Panc1 (cell line): ENCODE results near the gene CDK8. TPM values are rescaled to one million over a fixed set of nuclear protein-coding genes. Genes with fewer than 3 reads are reported as not detected.

ENCODE experiments used
- ATAC-seq: fragments of 200-7000 bp; cut with Tn5 transposase; 2 replicates; pipeline ENCODE4 v1.9.1; 2020; ENCODE audit warnings: mild to moderate bottlenecking, moderate library complexity
- BruUV-seq: library from RNA; stranded (reverse); fragments of 400-500 nt; replicated peaks from 2 replicates; lab custom pipeline; 2021; lab: Mats Ljungman, UMichigan
- CTCF ChIA-PET: fragments of 300-600 bp; sonication (Branson Sonifier 250); formaldehyde crosslinking; loops from one replicate; lab custom pipeline; 2022; ENCODE audit warnings: antibody characterized with exemption; lab: Charles Lee
- POLR2A ChIA-PET: fragments of 300-600 bp; sonication (Branson Sonifier 250); formaldehyde crosslinking; loops from one replicate; lab custom pipeline; 2022; ENCODE audit warnings: antibody characterized with exemption; lab: Charles Lee
- DNase-seq: peaks from one replicate; pipeline ENCODE4 v3.0.0-alpha.2; 2010; ENCODE audit warnings: low read depth, low spot score
- H3K27ac ChIP-seq: 2 replicates; pipeline ENCODE4 v1.5.1; 2011; ENCODE audit warnings: mild to moderate bottlenecking, low read length, inconsistent platforms
- H3K27me3 ChIP-seq: fragments of 200-500 bp; sonication (Bioruptor generic); 2 replicates; pipeline ENCODE4 v1.6.0; 2014; ENCODE audit warnings: low read length, inconsistent platforms; ENCODE audit not compliant: control insufficient read depth, insufficient read depth
- H3K36me3 ChIP-seq: fragments of 200-500 bp; sonication (Bioruptor generic); 2 replicates; pipeline ENCODE4 v1.5.1; 2014; ENCODE audit warnings: inconsistent platforms, mild to moderate bottlenecking, low read length, moderate library complexity; ENCODE audit not compliant: control insufficient read depth, insufficient read depth
- H3K4me1 ChIP-seq: 2 replicates; pipeline ENCODE4 v1.5.1; 2011; ENCODE audit warnings: inconsistent platforms, mild to moderate bottlenecking, low read length, moderate library complexity; ENCODE audit not compliant: control insufficient read depth, insufficient read depth
- H3K4me3 ChIP-seq, 2 experiments: 2 replicates each; pipeline ENCODE4 v1.5.1; 2011 to 2012; ENCODE audit warnings: low read depth in 2 of 2, low read length in 2 of 2, mild to moderate bottlenecking in 2 of 2, inconsistent platforms in 1 of 2, moderate library complexity in 1 of 2
- H3K9me3 ChIP-seq: fragments of 200-500 bp; sonication (Bioruptor generic); 2 replicates; pipeline ENCODE4 v1.5.1; 2014; ENCODE audit warnings: low read depth, mild to moderate bottlenecking, inconsistent platforms, low read length, moderate library complexity; ENCODE audit not compliant: control insufficient read depth, insufficient read depth
- CTCF ChIP-seq: fragments of 450-650 bp; IDR thresholded peaks from 2 replicates; pipeline ENCODE4 v1.5.1; 2017; ENCODE audit warnings: mild to moderate bottlenecking
- POLR2AphosphoS5 ChIP-seq: IDR thresholded peaks from 2 replicates; pipeline ENCODE4 v1.6.1; 2012; ENCODE audit warnings: mild to moderate bottlenecking, low read depth, low read length, moderate library complexity
- SIN3A ChIP-seq: IDR thresholded peaks from 2 replicates; pipeline ENCODE4 v1.6.1; 2012; ENCODE audit warnings: low read depth, mild to moderate bottlenecking, low read length, moderate library complexity, borderline replicate concordance; ENCODE audit not compliant: insufficient read depth
- TCF7L2 ChIP-seq: IDR thresholded peaks from 2 replicates; pipeline ENCODE4 v1.6.1; 2011; ENCODE audit warnings: mild to moderate bottlenecking, low read depth, low read length, inconsistent platforms
- in situ Hi-C: cut with HindIII; loops from 2 replicates; pipeline ENCODE4 v1.10.0; 2016; ENCODE audit warnings: low sequenced_read_pairs, low pct_unique_long_range_greater_than_20kb
- intact Hi-C: fragments of 100-400 bp; cut with micrococcal nuclease; formaldehyde crosslinking; loops from one replicate; pipeline ENCODE4 v1.10.0; 2022; ENCODE audit not compliant: unreplicated experiment
- total RNA-seq: library from RNA; stranded (reverse); gene quantifications from one replicate; pipeline ENCODE4 v1.2.1, GENCODE V29; 2021; ENCODE audit not compliant: unreplicated experiment
- TF ChIP-seq, protein P1 (sequence below), 2 experiments: IDR thresholded peaks; 2 replicates each; pipeline ENCODE4 v1.6.1; 2011 to 2012; ENCODE audit warnings: low read depth in 2 of 2, control low read depth in 1 of 2, low read length in 1 of 2, mild to moderate bottlenecking in 1 of 2, moderate library complexity in 1 of 2; ENCODE audit not compliant: insufficient read depth in 1 of 2

The CDK8 gene
- total RNA-seq, 1 experiment from 2014 or later = 14.9 TPM

DNA sequence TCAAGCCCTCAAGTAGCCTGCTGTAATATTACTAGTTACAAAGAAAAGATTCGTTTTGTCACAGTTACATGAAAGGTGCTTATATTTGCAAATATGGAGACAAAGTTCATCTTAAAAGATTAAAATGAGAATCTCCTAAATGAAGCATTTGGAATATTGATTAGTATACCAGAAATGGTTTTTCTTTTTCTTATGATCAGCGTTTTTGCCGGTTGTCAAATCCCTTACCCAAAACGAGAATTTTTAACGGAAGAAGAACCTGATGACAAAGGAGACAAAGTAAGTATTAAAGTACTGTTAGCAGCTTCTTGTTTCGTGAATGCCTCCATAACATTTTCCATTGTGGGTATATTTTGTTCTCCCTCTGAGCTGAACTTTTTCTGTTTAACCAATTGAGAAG is 147.1 kb downstream of the CDK8 start:
- intact Hi-C loops (no loop called here), in situ Hi-C loops (no loop called here)
- H3K4me1 ChIP-seq = no peaks in the 10 kb centered on the region
- no peaks in the 10 kb centered on the region for H3K9me3 ChIP-seq
- no peaks in the 10 kb centered on the region for H3K27me3 ChIP-seq
- TF ChIP-seq TCF7L2 (no peak), POLR2AphosphoS5 (no peak), SIN3A (no peak), CTCF (no peak)
- TF ChIP-seq, protein P1, sequence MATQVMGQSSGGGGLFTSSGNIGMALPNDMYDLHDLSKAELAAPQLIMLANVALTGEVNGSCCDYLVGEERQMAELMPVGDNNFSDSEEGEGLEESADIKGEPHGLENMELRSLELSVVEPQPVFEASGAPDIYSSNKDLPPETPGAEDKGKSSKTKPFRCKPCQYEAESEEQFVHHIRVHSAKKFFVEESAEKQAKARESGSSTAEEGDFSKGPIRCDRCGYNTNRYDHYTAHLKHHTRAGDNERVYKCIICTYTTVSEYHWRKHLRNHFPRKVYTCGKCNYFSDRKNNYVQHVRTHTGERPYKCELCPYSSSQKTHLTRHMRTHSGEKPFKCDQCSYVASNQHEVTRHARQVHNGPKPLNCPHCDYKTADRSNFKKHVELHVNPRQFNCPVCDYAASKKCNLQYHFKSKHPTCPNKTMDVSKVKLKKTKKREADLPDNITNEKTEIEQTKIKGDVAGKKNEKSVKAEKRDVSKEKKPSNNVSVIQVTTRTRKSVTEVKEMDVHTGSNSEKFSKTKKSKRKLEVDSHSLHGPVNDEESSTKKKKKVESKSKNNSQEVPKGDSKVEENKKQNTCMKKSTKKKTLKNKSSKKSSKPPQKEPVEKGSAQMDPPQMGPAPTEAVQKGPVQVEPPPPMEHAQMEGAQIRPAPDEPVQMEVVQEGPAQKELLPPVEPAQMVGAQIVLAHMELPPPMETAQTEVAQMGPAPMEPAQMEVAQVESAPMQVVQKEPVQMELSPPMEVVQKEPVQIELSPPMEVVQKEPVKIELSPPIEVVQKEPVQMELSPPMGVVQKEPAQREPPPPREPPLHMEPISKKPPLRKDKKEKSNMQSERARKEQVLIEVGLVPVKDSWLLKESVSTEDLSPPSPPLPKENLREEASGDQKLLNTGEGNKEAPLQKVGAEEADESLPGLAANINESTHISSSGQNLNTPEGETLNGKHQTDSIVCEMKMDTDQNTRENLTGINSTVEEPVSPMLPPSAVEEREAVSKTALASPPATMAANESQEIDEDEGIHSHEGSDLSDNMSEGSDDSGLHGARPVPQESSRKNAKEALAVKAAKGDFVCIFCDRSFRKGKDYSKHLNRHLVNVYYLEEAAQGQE (IDR thresholded peaks at IDR 0.05; ENCODE audit: insufficient read depth in 1 of 2, low read depth in 2 of 2, low read length in 1 of 2) = no peak
- BruUV-seq = no TSS peak
- no peaks in the 10 kb centered on the region; the same call in 1 of the 2 replicates for H3K36me3 ChIP-seq
- CTCF ChIA-PET = no interaction called here
- no peak overlapping the region for H3K27ac ChIP-seq
- ATAC-seq (no peak), DNase-seq (no peak)
- POLR2A ChIA-PET = no interaction called here
- no peak overlapping the region for H3K4me3 ChIP-seq

DNA sequence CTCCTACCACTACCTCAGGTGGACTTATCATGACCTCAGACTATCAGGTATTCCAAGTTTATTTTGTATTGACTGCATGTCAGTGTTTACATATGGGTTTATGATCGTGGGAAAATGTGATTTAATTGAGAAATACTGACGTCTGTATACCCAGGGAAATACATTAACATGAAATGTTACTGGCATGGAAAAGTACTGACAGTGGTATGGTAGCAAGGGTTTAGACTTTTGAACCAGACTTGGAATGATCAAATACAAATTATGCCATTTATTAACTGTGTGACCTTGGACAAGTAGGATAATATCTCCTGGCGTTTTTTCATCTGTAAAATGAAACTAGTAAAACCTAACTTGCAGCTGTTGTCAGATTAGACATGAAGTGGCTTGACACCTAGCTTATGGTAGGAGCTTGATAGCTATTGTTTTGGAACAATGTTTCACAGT is 147.7 kb downstream of the CDK8 start:
- Histone ChIP-seq H3K27ac (no peak overlapping the region), H3K9me3 (no peaks in the 10 kb centered on the region), H3K27me3 (no peaks in the 10 kb centered on the region), H3K4me1 (no peaks in the 10 kb centered on the region), H3K36me3 (no peaks in the 10 kb centered on the region; the same call in 1 of the 2 replicates), H3K4me3 (no peak overlapping the region)
- no peak for DNase-seq
- BruUV-seq = no TSS peak
- TF ChIP-seq TCF7L2 (no peak), SIN3A (no peak), CTCF (no peak), POLR2AphosphoS5 (no peak)
- TF ChIP-seq, protein P1 (IDR thresholded peaks at IDR 0.05; ENCODE audit: insufficient read depth in 1 of 2, low read depth in 2 of 2, low read length in 1 of 2) = no peak
- intact Hi-C loops = no loop called here
- no peak for ATAC-seq
- in situ Hi-C loops = no loop called here
- ChIA-PET POLR2A (no interaction called here), CTCF (no interaction called here)
